GM12878 (cell line): ENCODE results near the gene KAT2A.

ENCODE experiments used
- EZH2 ChIP-seq: IDR thresholded peaks from 2 replicates; pipeline ENCODE4 v1.6.1; 2012; ENCODE audit warnings: low read depth, mild to moderate bottlenecking, control low read depth, inconsistent platforms, low read length, borderline replicate concordance; ENCODE audit not compliant: control insufficient read depth
- TBL1XR1 ChIP-seq: IDR thresholded peaks from 2 replicates; pipeline ENCODE4 v1.6.1; 2012; ENCODE audit warnings: low read depth, low read length, improper control_type of control experiment
- ZNF274 ChIP-seq: IDR thresholded peaks from one replicate; pipeline ENCODE4 v1.8.0; 2011; ENCODE audit not compliant: insufficient read length, insufficient read depth

DNA sequence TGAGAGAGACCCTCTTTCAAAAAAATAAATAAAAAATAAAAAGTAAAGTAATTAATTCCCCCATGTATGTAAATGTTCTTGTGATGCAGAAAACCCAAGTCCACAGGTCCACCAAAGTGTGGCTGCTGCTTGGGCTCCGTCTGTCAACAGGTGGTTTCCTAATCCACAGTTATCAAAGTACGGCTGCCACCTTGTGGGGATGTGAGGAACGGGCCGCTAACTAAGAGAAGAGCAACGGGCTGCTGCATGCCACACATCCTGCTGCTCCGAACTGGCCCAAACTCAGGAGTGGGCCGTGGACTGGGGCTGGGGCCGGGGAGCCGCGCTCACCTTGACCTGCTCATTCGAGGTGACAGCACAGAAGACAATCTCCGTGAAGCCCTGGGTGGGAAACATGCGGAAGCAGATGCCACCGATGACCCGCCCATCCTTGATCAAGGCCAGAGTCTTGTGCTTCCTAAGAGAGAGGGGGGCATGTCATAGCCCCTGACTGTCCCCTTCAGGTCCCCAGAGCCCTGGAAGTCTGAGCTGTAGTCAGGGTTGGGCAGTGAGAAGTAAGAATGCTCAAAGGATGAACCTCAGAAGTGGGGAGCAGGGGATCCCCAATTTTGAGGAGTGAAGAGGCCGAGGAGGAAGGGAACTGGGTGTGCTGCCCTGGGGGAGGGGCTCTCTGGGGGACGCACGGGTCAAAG, 4.3 kb downstream of the KAT2A start:
- TF ChIP-seq ZNF274 (no peak), EZH2 (no peak), TBL1XR1 (no peak)
